Upper lobe of left lung (tissue), 4 donors: ENCODE measurements around the gene MAOA.

ENCODE experiments used
- CTCF ChIP-seq, 6 experiments: fragments of 450-650 bp in 4 of 6; fragments of 200-600 bp in 2 of 6; sonication (generic) in 2 of 6; IDR thresholded peaks; one replicate each; pipeline ENCODE4 v1.5.1; 2016 to 2019; ENCODE audit warnings: antibody characterized with exemption in 6 of 6
- POLR2A ChIP-seq, 4 donors: fragments of 450-650 bp; IDR thresholded peaks; one replicate each; pipeline ENCODE4 v1.5.1; 2016 to 2017; ENCODE audit warnings: antibody characterized with exemption in 4 of 4, mild to moderate bottlenecking in 2 of 4

- no peak for TF ChIP-seq CTCF (IDR thresholded peaks at IDR 0.05)
- no peak for TF ChIP-seq POLR2A (IDR thresholded peaks at IDR 0.05)
These were observed 90.0 kb downstream of the MAOA start for GRCh38 chrX:43745938-43746721.
